Midbrain (tissue), 1 donor: ENCODE data around the gene MIR17HG.
A peak's percentile ranks its signal among the peaks of the same experiment; 100 is the strongest.
"Not testable (repeated sequence)": the region's sequence is repeated elsewhere in the genome, so short reads cannot be mapped to it uniquely, and the experiment has no call there.

Source experiments
- DNase-seq: peaks from one replicate; lab custom pipeline; 2025; lab: John Stamatoyannopoulos, UW

The MIR17HG gene

DNA sequence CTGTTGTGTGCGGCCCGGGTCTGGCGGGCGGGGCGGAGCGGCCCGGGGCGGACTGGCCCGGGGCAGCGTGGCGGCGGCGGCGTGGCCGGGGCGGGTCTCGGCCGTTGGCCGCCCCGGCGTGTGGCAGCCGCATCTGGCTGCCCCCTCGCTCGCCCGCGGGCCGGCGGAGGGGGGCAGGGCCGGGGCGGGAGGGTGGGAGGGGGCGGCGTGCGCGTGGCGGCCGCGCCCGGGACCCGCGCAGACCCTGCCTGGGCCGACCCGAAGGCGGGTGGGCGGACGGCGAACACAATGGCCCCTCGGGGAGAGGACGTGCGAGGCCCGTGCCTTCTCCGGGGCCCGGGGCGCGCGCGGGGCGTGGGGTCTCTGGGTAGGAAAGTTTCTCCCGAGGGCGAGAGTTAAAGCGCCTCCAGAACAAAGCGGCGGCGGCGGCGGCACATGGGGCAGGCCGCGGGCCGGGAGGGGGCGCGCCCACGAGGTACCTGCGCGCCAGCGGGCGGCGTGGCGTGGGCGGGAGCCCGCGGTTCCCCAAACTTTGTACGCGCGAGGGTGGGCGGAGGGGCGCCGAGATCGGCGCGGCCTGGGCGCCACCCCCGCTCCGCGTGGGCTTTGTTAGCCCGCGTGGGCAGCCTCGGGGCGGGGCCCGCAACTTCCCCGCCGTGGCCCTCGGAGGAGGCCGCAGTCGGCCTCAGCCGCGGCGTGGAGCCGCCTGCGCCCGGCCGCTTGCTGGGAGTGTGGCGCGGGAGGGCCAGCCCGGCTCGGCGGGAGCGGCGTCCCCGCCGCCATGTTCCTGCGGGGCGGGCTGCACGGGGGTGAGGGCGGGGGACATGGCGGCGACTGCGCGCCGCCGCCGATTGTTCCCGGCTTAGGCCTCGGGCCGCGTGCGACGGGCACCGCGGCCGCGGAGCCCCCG lies 764 bp downstream of the MIR17HG start:
- DNase-seq = peak; percentile 37

GRCh38 chr13:91348906-91349435 lies 1.5 kb downstream of the MIR17HG start:
- peak; percentile 92 for DNase-seq

GRCh38 chr13:91349992-91350911 lies 2.8 kb downstream of the MIR17HG start:
- no peak for DNase-seq

DNA sequence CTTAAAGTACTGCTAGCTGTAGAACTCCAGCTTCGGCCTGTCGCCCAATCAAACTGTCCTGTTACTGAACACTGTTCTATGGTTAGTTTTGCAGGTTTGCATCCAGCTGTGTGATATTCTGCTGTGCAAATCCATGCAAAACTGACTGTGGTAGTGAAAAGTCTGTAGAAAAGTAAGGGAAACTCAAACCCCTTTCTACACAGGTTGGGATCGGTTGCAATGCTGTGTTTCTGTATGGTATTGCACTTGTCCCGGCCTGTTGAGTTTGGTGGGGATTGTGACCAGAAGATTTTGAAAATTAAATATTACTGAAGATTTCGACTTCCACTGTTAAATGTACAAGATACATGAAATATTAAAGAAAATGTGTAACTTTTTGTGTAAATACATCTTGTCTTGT lies 3.6 kb downstream of the MIR17HG start:
- DNase-seq = no peak

DNA sequence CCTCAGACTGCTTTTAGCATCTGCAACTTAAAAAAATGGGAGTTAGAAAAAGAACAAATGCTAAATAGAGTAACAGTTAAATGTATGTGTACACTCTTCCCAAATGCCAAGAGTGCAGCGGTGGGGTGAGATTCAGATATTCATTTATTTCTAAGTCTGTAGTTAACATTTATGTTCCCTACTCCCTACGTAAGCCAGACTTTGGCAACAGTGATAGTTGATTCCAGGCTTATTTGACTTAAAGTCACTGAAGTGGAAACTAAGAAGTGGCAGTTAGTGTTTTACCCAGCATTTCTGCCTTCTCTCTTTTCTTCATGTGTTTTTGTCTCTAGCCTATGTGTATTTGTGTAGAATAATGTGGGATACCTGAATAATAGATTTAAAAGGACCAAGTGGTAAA lies 4.5 kb downstream of the MIR17HG start:
- no peak for DNase-seq

DNA sequence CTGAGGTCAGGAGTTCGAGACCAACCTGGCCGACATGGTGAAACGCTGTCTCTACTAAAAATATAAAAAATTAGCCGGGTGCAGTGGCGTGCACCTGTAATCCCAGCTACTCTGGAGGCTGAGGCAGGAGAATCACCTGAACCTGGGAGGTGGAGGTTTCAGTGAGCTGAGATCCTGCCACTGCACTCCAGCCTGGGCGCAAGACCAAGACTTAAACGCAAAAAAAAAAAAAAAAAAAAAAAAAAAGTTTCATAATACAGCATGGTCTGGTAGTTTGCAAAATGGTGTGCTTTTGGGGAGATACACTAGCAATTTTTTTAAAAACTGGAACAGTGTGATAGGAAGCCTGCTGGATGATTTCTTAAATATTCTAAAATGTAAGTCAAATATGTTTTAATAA lies 5.4 kb downstream of the MIR17HG start:
- not testable (repeated sequence) for DNase-seq

DNA sequence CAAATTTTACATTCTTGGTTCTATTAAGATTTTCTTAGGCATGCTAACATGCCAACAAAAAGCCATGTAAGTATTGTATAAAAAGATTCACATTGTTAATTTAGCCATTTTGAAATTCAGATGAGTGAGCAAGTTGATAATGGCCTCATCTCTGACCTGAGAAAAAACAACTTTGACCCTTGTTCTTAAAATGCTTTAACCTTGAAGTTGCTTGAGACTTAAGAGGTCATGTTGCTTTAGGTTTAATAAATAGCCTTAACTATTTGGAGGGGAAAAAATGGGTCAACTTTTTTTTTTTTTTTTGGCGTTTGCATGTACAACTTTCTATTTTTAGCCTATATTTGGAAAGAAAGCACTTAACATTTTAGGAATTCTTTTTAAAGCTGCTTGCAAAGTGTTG lies 6.0 kb downstream of the MIR17HG start:
- DNase-seq = no peak

GRCh38 chr13:91355099-91355825 lies 7.8 kb downstream of the MIR17HG start:
- no peak for DNase-seq

DNA sequence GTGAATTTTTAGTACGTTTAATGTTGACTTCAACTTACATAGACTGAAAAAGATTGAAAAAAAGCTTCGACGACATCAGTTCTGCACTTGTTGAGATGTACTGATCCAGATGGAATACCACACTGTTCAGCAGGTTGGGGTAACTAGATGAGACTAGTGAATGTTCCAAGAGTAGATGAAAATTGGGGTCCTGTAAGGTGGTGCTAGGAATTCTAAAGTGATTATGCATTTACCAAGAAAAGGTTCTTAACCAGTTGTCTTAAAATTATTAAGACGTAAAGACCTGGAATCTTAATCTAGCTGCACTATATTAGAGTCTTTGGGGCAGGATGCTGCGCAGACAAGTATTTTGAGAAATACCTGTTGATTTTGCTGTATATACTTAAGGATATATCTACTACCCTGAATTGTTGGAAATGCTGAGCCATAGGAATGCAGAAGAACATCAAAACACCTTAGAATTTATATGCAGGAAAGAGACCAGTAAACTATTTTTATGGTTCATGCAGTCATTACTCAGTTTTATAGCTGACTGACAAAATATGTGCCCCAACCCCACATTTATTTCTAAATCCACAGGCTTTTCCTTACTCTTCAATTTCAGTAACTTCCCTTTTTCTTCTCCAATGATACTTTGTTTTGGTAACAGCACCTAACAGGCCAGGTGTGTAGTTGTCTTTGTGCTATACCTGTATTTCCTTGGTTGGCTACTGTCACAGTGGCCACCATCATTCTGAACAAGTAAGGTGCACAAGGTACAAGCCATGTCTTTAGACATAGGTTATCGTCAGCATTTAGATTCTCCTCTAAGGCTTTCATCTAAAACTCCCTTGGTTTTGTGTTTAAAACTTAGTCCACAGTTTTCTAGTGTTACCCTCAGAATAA lies 8.6 kb downstream of the MIR17HG start:
- DNase-seq = no peak

DNA sequence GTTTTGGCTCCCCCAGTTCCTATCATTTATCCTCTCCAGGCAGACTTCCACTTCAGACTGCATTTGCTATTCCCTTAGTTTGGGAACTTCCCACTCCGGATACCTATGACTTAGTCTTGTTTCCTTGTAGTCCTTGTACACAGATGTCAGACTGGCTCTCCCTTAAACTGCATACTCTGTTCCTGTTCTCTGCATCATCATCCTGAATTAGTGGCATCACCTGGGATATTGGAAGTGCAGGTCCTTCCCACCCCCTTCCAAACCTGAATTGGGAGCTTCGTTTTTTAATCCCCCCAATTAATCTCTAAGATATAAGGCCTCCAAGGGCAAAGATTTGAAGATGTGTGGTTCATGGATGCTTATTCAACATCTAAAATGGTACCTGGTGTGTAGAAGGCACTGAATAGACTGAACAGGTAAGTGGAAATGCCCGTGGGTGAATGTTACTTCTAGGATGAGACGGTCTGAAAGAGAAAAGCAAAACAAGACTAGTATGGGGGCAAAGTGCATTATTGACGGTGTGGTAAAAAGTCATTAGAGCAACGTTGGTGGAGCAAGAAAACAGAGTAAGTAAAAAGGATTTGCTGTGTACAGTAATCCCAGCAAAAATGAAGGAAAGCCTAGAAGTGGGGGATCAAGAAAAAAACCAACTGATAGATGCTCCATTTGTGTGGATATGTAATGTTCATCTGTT lies 9.6 kb downstream of the MIR17HG start:
- DNase-seq = no peak

- no peak for DNase-seq
Observed at GRCh38 chr13:91357613-91358386, 10.3 kb downstream of the MIR17HG start.

GRCh38 chr13:91358387-91358782 lies 10.9 kb downstream of the MIR17HG start:
- DNase-seq = no peak

- DNase-seq = no peak
Observed at GRCh38 chr13:91359111-91359510, 11.6 kb downstream of the MIR17HG start.

- no peak for DNase-seq
Observed at GRCh38 chr13:91359631-91360030, 12.1 kb downstream of the MIR17HG start.

DNA sequence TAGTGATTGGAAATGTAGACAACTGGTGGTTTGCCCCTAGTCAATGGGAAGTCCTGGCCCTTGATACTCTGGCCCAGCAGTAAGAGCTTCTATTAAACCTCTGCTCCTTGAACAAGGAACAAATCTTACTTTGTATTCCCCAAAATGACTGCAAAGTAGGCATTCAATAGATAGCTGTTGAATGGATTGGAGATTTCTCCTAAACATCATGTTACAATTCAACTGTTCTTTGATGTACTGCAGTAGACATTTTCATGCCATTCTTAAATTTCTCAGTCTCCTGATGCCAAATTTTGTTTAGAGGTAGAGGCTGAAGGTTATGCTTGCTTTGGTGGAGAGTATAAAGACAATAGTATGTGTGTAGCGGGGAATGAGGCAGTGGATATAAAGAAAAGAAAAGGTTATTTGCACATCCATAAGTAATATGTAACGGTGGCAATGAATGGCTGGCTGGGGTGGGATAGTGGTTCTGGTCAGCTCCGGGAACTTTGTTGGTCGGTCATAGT lies 12.8 kb downstream of the MIR17HG start:
- DNase-seq = no peak

DNA sequence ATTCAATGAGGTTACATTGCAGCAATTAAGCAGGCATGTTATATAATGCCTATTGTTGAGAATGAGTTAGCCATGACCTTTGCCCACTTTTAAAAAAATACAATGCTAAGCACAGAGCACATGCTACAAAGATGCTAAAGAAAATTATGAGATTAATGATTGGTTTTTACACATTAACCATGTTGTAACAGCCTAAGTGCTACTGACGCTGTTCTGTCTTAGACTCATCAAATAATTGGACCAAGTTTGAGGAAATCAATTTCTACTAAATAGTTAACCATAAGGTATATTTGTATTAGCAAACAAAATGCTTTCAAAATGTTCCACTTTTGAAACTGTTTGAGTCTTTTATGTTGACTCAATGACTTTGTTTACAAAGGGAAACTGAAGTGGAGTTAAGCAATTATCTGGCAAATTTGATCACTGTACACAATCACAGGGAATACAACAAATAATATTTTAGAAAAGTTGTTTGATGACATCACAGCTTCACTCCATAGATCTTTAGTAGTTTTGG lies 14.3 kb downstream of the MIR17HG start:
- no peak for DNase-seq

GRCh38 chr13:91362908-91363307 lies 15.4 kb downstream of the MIR17HG start:
- no peak for DNase-seq

DNA sequence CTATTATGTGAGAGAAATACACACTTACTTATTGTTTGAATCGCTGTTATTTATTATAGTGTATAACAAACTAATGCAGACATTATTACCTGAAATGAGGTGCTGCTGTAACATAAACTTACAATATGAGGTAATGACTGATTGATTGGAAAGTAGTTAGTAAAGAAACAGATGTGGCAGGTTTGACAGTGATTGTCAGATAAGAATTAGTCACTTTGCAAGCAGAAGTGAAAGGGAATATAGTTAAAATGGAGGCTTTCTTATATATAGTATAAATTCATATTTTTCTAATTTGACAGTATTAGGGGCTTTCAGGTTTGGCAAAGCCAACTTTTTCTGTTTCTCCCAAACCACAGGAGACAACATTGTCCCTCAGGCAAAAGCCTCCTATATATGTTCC lies 20.6 kb downstream of the MIR17HG start:
- DNase-seq = no peak
